SW 1271 (cell line): ENCODE data around the gene COPG2.

Experiments used
- DNase-seq, 2 experiments: peaks; one replicate each; lab custom pipeline; 2025; lab: John Stamatoyannopoulos, UW

The COPG2 gene

GRCh38 chr7:130473876-130474275 lies 194.7 kb downstream of the COPG2 start:
- DNase-seq: no peak

GRCh38 chr7:130473289-130473688 lies 195.3 kb downstream of the COPG2 start:
- DNase-seq: no peak

GRCh38 chr7:130471974-130472373 lies 196.6 kb downstream of the COPG2 start:
- DNase-seq: no peak

- DNase-seq: no peak
Measured at GRCh38 chr7:130468612-130469011, 199.9 kb downstream of the COPG2 start.

GRCh38 chr7:130463553-130464434 lies 204.8 kb downstream of the COPG2 start:
- no peak for DNase-seq

GRCh38 chr7:130461272-130461671 lies 207.3 kb downstream of the COPG2 start:
- no peak for DNase-seq

GRCh38 chr7:130458257-130458656 lies 210.3 kb downstream of the COPG2 start:
- DNase-seq: no peak
